GM18498 (cell line): ENCODE results near the gene MERTK.

Experiments
- ATAC-seq: cut with Tn5 transposase; IDR thresholded peaks from one replicate; pipeline ENCODE4 v1.9.1; 2021; ENCODE audit warnings: mild to moderate bottlenecking, moderate library complexity; ENCODE audit not compliant: unreplicated experiment

MERTK gene

GRCh38 chr2:112005406-112006075, 107.1 kb downstream of the MERTK start:
- ATAC-seq, result no peak

- ATAC-seq, result no peak
Measured at GRCh38 chr2:112006076-112006410, 107.6 kb downstream of the MERTK start.

GRCh38 chr2:112007493-112007892, 109.1 kb downstream of the MERTK start:
- ATAC-seq, result no peak

GRCh38 chr2:112008910-112009485, 110.6 kb downstream of the MERTK start:
- ATAC-seq, result no peak

- ATAC-seq, result no peak
Measured at GRCh38 chr2:112010751-112011150, 112.3 kb downstream of the MERTK start.

- ATAC-seq, result no peak
Measured at GRCh38 chr2:112012556-112012955, 114.1 kb downstream of the MERTK start.

- no peak for ATAC-seq
Measured at GRCh38 chr2:112018846-112019245, 120.4 kb downstream of the MERTK start.

GRCh38 chr2:112019569-112019982, 121.2 kb downstream of the MERTK start:
- ATAC-seq, result no peak

- ATAC-seq, result no peak
Measured at GRCh38 chr2:112020561-112020960, 122.2 kb downstream of the MERTK start.

- no peak for ATAC-seq
Measured at GRCh38 chr2:112021290-112021689, 122.9 kb downstream of the MERTK start.

GRCh38 chr2:112021781-112022231, 123.4 kb downstream of the MERTK start:
- ATAC-seq, result no peak

- ATAC-seq, result no peak
Measured at GRCh38 chr2:112023707-112024106, 125.3 kb downstream of the MERTK start.

GRCh38 chr2:112024231-112024630, 125.8 kb downstream of the MERTK start:
- ATAC-seq, result no peak

GRCh38 chr2:112024896-112025491, 126.6 kb downstream of the MERTK start:
- ATAC-seq, result no peak

GRCh38 chr2:112026509-112026908, 128.1 kb downstream of the MERTK start:
- ATAC-seq, result no peak

GRCh38 chr2:112027767-112028166, 129.4 kb downstream of the MERTK start:
- ATAC-seq, result no peak

- no peak for ATAC-seq
Measured at GRCh38 chr2:112029164-112029563, 130.8 kb downstream of the MERTK start.

- no peak for ATAC-seq
Measured at GRCh38 chr2:112031473-112032223, 133.2 kb downstream of the MERTK start.

GRCh38 chr2:112032224-112032586, 133.8 kb downstream of the MERTK start:
- ATAC-seq, result no peak

GRCh38 chr2:112032689-112033465, 134.5 kb downstream of the MERTK start:
- ATAC-seq, result no peak

- no peak for ATAC-seq
Measured at GRCh38 chr2:112033600-112033999, 135.2 kb downstream of the MERTK start.
